Measurements from ENCODE around the gene ATP8A2. TPM values are rescaled to one million over a fixed set of nuclear protein-coding genes. Genes with fewer than 3 reads are reported as not detected.

Gene ATP8A2
- total RNA-seq, 2 experiments from 2014 or later = 0.92 to 0.94 TPM

GRCh38 chr13:25775275-25775674, 403.5 kb downstream of the ATP8A2 start:
- Mint-ChIP-seq H3K27ac (no peak overlapping the region), H3K36me3 (ENCODE audit: low read depth) (no peaks in the 10 kb centered on the region), H3K4me3 (no peak overlapping the region), H3K27me3 (no peaks in the 10 kb centered on the region), H3K4me1 (ENCODE audit: low read depth) (peaks cover 5% of the 10 kb centered on the region), H3K9me3 (no peaks in the 10 kb centered on the region)
- intact Hi-C loops (cut with micrococcal nuclease) = no loop called here
- ChIA-PET CTCF (no interaction called here), POLR2A (no interaction called here)
- ATAC-seq = no peak
- TF ChIP-seq CTCF (IDR thresholded peaks at IDR 0.05) = no peak
- no peak for DNase-seq

- CTCF ChIA-PET = no interaction called here
- TF ChIP-seq CTCF (IDR thresholded peaks at IDR 0.05) = no peak
These were observed 404.2 kb downstream of the ATP8A2 start for GRCh38 chr13:25775986-25776385.

GRCh38 chr13:25776722-25777121, 404.9 kb downstream of the ATP8A2 start:
- ChIA-PET POLR2A (no interaction called here), CTCF (no interaction called here)
- no peaks in the 10 kb centered on the region for H3K27me3 Mint-ChIP-seq
- H3K4me3 Mint-ChIP-seq = no peak overlapping the region
- no peak for ATAC-seq
- intact Hi-C loops (cut with micrococcal nuclease) = no loop called here
- no peak for DNase-seq
- no peak for TF ChIP-seq CTCF (IDR thresholded peaks at IDR 0.05)
- H3K4me1 Mint-ChIP-seq (ENCODE audit: low read depth) = no peaks in the 10 kb centered on the region
- no peaks in the 10 kb centered on the region for H3K36me3 Mint-ChIP-seq (ENCODE audit: low read depth)
- H3K9me3 Mint-ChIP-seq = no peaks in the 10 kb centered on the region
- H3K27ac Mint-ChIP-seq = no peak overlapping the region

More at GRCh38 chr13:25775986-25776385, 404.2 kb downstream of the ATP8A2 start:
- Mint-ChIP-seq H3K36me3 (ENCODE audit: low read depth) (no peaks in the 10 kb centered on the region), H3K27me3 (no peaks in the 10 kb centered on the region), H3K4me3 (no peak overlapping the region), H3K9me3 (no peaks in the 10 kb centered on the region), H3K4me1 (ENCODE audit: low read depth) (peaks cover 4% of the 10 kb centered on the region), H3K27ac (no peak overlapping the region)
- ATAC-seq (no peak), DNase-seq (no peak)
- intact Hi-C loops (cut with micrococcal nuclease) = no loop called here
- POLR2A ChIA-PET = no interaction called here

- POLR2A ChIA-PET = no interaction called here
These were observed 405.7 kb downstream of the ATP8A2 start for GRCh38 chr13:25777509-25777908.

GRCh38 chr13:25778365-25778764, 406.6 kb downstream of the ATP8A2 start:
- Mint-ChIP-seq H3K27ac (no peak overlapping the region), H3K27me3 (no peaks in the 10 kb centered on the region), H3K36me3 (ENCODE audit: low read depth) (no peaks in the 10 kb centered on the region), H3K4me1 (ENCODE audit: low read depth) (no peaks in the 10 kb centered on the region), H3K4me3 (no peak overlapping the region), H3K9me3 (no peaks in the 10 kb centered on the region)
- ATAC-seq (no peak), DNase-seq (no peak)
- ChIA-PET CTCF (no interaction called here), POLR2A (no interaction called here)
- TF ChIP-seq CTCF (IDR thresholded peaks at IDR 0.05) = no peak
- intact Hi-C loops (cut with micrococcal nuclease) = no loop called here

More at GRCh38 chr13:25777509-25777908, 405.7 kb downstream of the ATP8A2 start:
- no peaks in the 10 kb centered on the region for H3K36me3 Mint-ChIP-seq (ENCODE audit: low read depth)
- no peak overlapping the region for H3K4me3 Mint-ChIP-seq
- DNase-seq (no peak), ATAC-seq (no peak)
- no peak overlapping the region for H3K27ac Mint-ChIP-seq
- no peaks in the 10 kb centered on the region for H3K9me3 Mint-ChIP-seq
- intact Hi-C loops (cut with micrococcal nuclease) = no loop called here
- no peaks in the 10 kb centered on the region for H3K4me1 Mint-ChIP-seq (ENCODE audit: low read depth)
- H3K27me3 Mint-ChIP-seq = no peaks in the 10 kb centered on the region
- no peak for TF ChIP-seq CTCF (IDR thresholded peaks at IDR 0.05)
- CTCF ChIA-PET = no interaction called here
